ENCODE data around the gene ACCSL. TPM values are rescaled to one million over a fixed set of nuclear protein-coding genes. Genes with fewer than 3 reads are reported as not detected.

The ACCSL gene
- total and polyA plus RNA-seq, 2 donors (not counting 1 experiment from before 2014, with no cell fraction given), result not detected

DNA sequence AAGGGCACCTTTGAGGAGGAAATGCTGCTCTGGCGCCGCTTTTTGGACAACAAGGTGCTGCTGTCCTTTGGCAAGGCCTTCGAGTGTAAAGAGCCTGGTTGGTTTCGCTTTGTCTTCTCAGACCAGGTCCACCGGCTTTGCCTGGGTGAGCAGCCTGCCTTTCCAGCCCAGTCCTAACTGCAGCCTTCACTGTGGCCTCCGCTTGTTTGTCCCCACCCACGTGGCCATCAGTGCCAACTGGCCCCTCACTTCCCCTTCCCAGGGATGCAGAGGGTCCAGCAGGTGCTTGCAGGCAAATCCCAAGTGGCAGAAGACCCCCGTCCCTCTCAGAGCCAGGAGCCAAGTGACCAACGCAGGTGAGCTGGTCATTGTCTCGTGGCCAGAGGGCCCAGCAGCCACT is 35.7 kb downstream of the ACCSL start:
- H3K4me2 ChIP-seq (ENCODE audit: extremely low read depth, insufficient read depth, low read length), result no peak overlapping the region
- H3K27ac ChIP-seq (ENCODE audit: insufficient read depth, low read length), result no peak overlapping the region
- H3K9ac ChIP-seq (ENCODE audit: insufficient read depth, low read length), result no peak overlapping the region
- no peaks in the 10 kb centered on the region for H3K9me3 ChIP-seq (ENCODE audit: control insufficient read depth, insufficient read depth, low read depth, low read length)
- H3K36me3 ChIP-seq (ENCODE audit: control insufficient read depth, insufficient read depth, low read length), result no peaks in the 10 kb centered on the region
- no peaks in the 10 kb centered on the region for H4K20me1 ChIP-seq (ENCODE audit: control insufficient read depth, extremely low read depth, insufficient read depth, low read length)
- no peaks in the 10 kb centered on the region for H3K79me2 ChIP-seq (ENCODE audit: control insufficient read depth, insufficient read depth, low read length)
- H2AFZ ChIP-seq (ENCODE audit: low read length), result no peak overlapping the region
- no peaks in the 10 kb centered on the region for H3K27me3 ChIP-seq (ENCODE audit: control insufficient read depth, insufficient read depth, low read length)
- no peak for TF ChIP-seq EZH2 (IDR thresholded peaks at IDR 0.05; ENCODE audit: low read length, missing control alignments)
- TF ChIP-seq CTCF (conservative IDR thresholded peaks at IDR 0.05 in 1 of 2, IDR thresholded peaks at IDR 0.05 in 1 of 2; ENCODE audit: low read depth in 1 of 2, low read length in 2 of 2), result no peak
- H3K4me3 ChIP-seq (replicated peaks in 1 of 4; ENCODE audit: control extremely low read depth in 1 of 4, insufficient read depth in 1 of 4, low read depth in 3 of 4, low read length in 4 of 4), result no peak overlapping the region
- no peaks in the 10 kb centered on the region for H3K4me1 ChIP-seq (ENCODE audit: control insufficient read depth, extremely low read depth, insufficient read depth, low read length)
- no peak for DNase-seq (ENCODE audit: low read depth in 2 of 2)

DNA sequence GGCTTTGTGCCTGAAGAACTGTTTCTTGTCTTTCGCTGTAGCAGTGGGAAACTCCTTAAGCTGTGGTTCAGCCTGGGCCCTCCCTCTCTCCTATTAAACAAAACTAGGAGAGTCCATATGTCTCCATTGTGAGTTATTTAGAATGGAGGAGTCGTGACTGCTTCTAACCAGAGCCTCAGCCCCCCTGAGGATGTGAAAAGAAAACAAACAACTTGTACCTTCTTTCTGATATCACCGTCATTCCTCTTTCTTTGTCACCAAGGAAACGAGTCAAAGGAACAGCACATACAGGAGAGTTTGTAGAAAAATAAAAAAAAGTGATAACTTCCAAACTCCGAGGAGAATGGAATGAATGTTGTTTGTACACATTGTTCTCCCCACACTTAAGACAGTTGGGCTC is 36.1 kb downstream of the ACCSL start:
- H3K9ac ChIP-seq (ENCODE audit: insufficient read depth, low read length), result no peak overlapping the region
- H3K4me3 ChIP-seq (replicated peaks in 1 of 4; ENCODE audit: control extremely low read depth in 1 of 4, insufficient read depth in 1 of 4, low read depth in 3 of 4, low read length in 4 of 4), result no peak overlapping the region
- no peaks in the 10 kb centered on the region for H3K79me2 ChIP-seq (ENCODE audit: control insufficient read depth, insufficient read depth, low read length)
- H3K4me2 ChIP-seq (ENCODE audit: extremely low read depth, insufficient read depth, low read length), result no peak overlapping the region
- no peaks in the 10 kb centered on the region for H3K36me3 ChIP-seq (ENCODE audit: control insufficient read depth, insufficient read depth, low read length)
- no peak for DNase-seq (ENCODE audit: low read depth in 2 of 2)
- H3K4me1 ChIP-seq (ENCODE audit: control insufficient read depth, extremely low read depth, insufficient read depth, low read length), result no peaks in the 10 kb centered on the region
- TF ChIP-seq CTCF (conservative IDR thresholded peaks at IDR 0.05 in 1 of 2, IDR thresholded peaks at IDR 0.05 in 1 of 2; ENCODE audit: low read depth in 1 of 2, low read length in 2 of 2) (no peak), EZH2 (IDR thresholded peaks at IDR 0.05; ENCODE audit: low read length, missing control alignments) (no peak)
- no peaks in the 10 kb centered on the region for H3K27me3 ChIP-seq (ENCODE audit: control insufficient read depth, insufficient read depth, low read length)
- no peak overlapping the region for H3K27ac ChIP-seq (ENCODE audit: insufficient read depth, low read length)
- H2AFZ ChIP-seq (ENCODE audit: low read length), result no peak overlapping the region
- no peaks in the 10 kb centered on the region for H4K20me1 ChIP-seq (ENCODE audit: control insufficient read depth, extremely low read depth, insufficient read depth, low read length)
- H3K9me3 ChIP-seq (ENCODE audit: control insufficient read depth, insufficient read depth, low read depth, low read length), result no peaks in the 10 kb centered on the region

DNA sequence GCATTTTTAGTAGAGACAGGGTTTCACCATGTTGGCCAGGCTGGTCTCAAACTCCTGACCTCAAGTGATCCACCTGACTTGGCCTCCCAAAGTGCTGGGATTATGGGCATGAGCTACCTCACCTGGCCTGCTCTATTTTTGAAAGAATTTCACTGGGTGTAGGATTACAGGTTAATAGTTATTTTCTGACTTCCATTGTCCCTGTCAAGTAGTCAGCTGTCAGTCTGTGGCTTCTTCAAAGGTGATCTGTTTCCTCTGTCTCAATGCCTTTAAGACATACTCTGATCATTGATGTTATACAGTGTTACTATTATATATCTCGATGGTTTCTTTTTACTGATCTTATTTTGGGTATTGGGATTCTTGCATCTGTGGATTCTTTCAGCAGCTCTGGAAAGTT is 37.5 kb downstream of the ACCSL start:
- Histone ChIP-seq H3K79me2 (ENCODE audit: control insufficient read depth, insufficient read depth, low read length) (no peaks in the 10 kb centered on the region), H3K4me3 (replicated peaks in 1 of 4; ENCODE audit: control extremely low read depth in 1 of 4, insufficient read depth in 1 of 4, low read depth in 3 of 4, low read length in 4 of 4) (no peak overlapping the region), H3K4me1 (ENCODE audit: control insufficient read depth, extremely low read depth, insufficient read depth, low read length) (no peaks in the 10 kb centered on the region), H3K4me2 (ENCODE audit: extremely low read depth, insufficient read depth, low read length) (no peak overlapping the region), H4K20me1 (ENCODE audit: control insufficient read depth, extremely low read depth, insufficient read depth, low read length) (no peaks in the 10 kb centered on the region), H3K27me3 (ENCODE audit: control insufficient read depth, insufficient read depth, low read length) (no peaks in the 10 kb centered on the region), H3K27ac (ENCODE audit: insufficient read depth, low read length) (no peak overlapping the region), H3K9ac (ENCODE audit: insufficient read depth, low read length) (no peak overlapping the region), H2AFZ (ENCODE audit: low read length) (no peak overlapping the region), H3K9me3 (ENCODE audit: control insufficient read depth, insufficient read depth, low read depth, low read length) (no peaks in the 10 kb centered on the region), H3K36me3 (ENCODE audit: control insufficient read depth, insufficient read depth, low read length) (no peaks in the 10 kb centered on the region)
- no peak for DNase-seq (ENCODE audit: low read depth in 2 of 2)
- no peak for TF ChIP-seq EZH2 (IDR thresholded peaks at IDR 0.05; ENCODE audit: low read length, missing control alignments)
- TF ChIP-seq CTCF (conservative IDR thresholded peaks at IDR 0.05 in 1 of 2, IDR thresholded peaks at IDR 0.05 in 1 of 2; ENCODE audit: low read depth in 1 of 2, low read length in 2 of 2), result no peak

Measured in fibroblast of lung (primary cell).